ENCODE data around the gene UBR3.
"Not testable (repeated sequence)": the region's sequence is repeated elsewhere in the genome, so short reads cannot be mapped to it uniquely, and the experiment has no call there.

GRCh38 chr2:169817369-169817768, 9.9 kb upstream of the UBR3 start:
- not testable (repeated sequence) for TF ChIP-seq CTCF (IDR thresholded peaks at IDR 0.05 in 8 of 11, conservative IDR thresholded peaks at IDR 0.05 in 3 of 11); POLR2AphosphoS5 (IDR thresholded peaks at IDR 0.05); POLR2A (IDR thresholded peaks at IDR 0.05)
